ENCODE results near the gene ANP32D.
"Not testable (repeated sequence)": the region's sequence is repeated elsewhere in the genome, so short reads cannot be mapped to it uniquely, and the experiment has no call there.

GRCh38 chr12:48434016-48434415, 38.3 kb upstream of the ANP32D start:
- TF ChIP-seq POLR2A, CTCF (IDR thresholded peaks at IDR 0.05): not testable (repeated sequence)
